ENCODE data around the gene RSPO3.
A peak's percentile ranks its signal among the peaks of the same experiment; 100 is the strongest.
"Not testable (repeated sequence)": the region's sequence is repeated elsewhere in the genome, so short reads cannot be mapped to it uniquely, and the experiment has no call there.

RSPO3 gene, protein sequence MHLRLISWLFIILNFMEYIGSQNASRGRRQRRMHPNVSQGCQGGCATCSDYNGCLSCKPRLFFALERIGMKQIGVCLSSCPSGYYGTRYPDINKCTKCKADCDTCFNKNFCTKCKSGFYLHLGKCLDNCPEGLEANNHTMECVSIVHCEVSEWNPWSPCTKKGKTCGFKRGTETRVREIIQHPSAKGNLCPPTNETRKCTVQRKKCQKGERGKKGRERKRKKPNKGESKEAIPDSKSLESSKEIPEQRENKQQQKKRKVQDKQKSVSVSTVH

DNA sequence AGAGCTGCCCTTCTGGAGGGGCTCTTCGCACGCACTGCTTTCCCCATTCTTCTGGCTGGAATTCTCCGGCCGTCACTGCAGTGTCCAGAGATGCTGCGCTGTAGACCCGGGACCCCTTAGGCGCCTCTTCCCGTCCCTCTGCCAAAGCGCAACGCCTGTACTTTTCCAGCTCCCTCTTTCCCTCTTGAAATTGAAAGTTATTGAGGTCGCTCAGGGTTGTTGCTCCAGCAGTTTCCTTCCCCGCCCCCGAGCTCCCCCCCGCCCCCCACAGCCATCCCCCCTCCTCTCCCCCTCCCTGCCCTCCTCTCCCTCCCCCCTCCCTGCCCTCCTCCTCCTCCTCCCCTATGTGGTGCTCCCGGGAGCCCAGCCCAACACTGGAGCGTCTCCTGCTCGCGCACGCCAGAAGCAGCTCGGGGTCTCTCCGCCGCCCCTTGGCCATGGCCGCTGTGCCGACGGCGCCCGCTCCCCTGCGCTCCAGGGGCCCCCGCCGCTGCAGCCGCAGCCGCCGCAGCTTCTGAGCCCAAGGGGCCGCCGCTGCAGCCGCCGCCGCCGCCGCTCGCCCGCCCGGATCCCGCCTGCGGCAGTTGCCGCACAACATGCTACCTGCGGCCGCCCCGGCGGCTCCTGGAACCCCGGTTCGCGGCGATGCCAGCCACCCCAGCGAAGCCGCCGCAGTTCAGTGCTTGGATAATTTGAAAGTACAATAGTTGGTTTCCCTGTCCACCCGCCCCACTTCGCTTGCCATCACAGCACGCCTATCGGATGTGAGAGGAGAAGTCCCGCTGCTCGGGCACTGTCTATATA, at the start of gene RSPO3:
TSS of gene RSPO3 (plus strand) at position 374 of the 804 bp plus-strand sequence. CDS start 522 bp downstream, outside the sequence.
- DNase-seq: peak in 1 of 56 donors; percentile 5

DNA sequence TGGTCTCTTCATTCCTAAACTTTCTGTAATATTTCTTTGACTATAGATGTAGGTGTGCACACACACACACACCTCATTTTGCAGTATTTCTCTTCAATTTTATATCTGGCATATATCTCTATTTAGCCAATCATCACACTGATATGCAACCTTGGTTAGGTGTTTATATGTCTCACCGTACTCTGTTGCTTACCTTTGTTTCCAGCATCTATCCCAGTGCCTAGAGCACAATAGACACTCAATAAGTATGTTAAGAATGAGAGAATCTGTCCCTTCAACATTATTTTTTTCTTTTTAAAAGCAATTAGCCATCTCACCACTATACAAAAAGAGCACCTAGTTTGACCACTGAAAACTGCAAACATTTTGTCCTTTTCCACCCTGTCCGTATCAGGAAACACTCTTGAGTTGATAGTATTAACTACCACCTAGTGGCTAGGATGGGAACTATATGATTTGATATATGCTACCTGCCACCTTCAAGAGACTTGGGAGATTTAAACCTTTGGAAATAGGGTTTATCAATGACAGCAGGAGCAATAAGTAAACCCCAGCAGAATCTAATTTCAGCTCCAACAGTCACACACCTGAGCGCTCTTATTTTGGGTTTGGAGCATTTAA, 48.7 kb upstream of the RSPO3 start:
- DNase-seq: no peak

DNA sequence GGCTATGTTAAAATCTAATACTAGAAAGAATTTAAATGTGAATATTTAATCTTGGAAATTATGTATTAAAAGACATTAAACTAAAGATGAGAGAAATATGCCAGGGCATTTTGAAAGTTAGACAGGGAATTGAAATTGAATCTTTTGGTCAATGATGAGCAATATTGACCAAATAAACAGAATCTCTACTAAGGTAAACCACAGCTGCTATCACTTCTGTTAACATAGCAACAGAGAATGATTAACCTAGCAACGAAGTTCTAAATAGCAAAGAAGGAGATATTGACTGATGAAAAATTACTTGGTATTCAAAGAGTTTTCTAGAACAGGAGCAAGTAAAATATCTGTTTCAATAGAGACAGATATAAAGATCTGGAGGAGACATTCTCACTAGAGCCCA, 45.2 kb upstream of the RSPO3 start:
- no peak for DNase-seq

DNA sequence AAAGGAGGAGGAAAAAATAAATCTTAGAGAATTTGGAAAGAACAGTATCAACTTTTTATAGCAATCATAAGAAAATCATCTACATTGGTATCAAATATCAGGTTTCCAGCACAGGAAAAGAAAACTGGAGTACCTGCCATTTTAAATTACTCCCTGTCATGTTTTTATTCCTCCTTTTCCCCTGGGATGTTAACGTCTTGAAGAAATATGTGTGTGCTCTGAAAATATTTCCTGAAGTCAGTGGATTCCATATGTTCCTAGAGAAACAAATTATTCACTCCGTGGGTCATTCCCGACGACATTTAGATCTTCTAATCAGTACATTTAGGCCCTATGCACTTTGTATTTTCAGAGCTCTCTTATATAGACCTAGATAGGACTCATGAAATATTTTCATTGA, 42.0 kb upstream of the RSPO3 start:
- no peak for DNase-seq

DNA sequence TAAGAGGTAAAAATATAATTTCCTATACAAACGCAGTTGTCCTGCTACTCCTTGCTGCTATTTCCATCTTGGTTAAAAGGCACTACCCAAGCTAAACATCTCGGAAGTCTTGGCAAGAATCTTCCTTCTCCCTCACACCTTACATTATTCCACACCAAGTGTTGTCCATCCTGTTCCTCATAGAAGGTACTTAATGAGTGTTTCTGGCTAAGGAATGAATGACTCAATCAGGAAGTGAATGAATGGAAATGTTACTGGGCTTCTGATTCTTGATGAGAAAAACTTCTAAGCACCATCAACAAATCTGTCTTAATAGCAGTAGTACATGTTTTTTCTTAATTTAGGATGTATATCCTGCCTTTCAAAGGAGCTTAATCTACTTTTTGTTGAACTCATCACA, 40.6 kb upstream of the RSPO3 start:
- no peak for DNase-seq

DNA sequence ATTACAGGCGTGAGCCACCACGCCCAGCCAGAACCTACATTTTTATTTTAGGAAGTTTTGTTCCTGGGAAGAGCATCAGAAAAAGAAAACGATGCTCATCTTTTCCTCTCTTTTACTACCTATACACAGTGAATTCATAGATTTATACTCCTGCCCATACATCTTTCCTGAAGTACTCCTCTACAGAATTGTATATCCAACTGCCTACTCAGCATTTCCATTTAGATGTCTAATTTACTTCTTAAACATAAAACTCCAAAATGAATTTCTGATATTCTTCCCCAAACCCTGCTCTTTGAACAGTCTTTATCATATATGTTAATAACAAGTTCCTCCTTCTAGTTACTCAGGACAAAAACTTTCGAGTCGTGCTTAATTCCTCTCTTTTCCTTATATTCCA, 39.8 kb upstream of the RSPO3 start:
- DNase-seq: no peak

DNA sequence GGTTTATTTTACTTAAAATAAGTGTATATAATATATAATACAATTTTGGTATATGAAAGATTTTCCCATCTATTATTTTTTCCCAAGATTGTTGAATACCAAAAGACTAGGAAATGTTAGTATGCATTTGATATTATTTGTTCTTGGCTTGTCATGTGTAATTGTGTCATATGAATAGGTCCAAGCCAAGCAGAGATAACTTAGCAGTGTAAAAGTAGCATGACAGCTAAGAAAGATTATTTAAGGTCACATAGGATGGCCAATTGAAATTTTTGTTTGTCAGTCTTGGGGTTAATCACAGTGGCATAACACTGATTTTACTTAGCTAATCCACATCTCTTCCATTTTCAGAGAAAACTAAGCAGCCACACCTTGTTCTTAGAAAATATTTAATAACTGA, 38.8 kb upstream of the RSPO3 start:
- no peak for DNase-seq

DNA sequence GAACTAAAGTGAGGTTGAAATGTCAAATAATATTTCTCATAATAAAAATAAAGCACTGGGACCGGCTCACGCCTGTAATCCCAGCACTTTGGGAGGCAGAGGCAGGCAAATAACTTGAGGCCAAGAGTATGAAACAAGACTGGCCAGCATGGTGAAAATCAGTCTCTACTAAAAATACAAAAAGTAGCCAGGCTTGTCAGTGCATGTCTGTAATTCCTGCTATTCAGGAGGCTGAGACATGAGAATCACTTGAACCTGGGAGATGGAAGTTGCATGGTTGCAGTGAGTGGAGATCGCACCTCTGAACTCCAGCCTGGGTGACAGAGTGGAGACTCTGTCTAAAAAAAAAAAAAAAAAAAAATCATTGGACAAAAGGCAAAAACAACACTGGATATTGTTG, 38.4 kb upstream of the RSPO3 start:
- no peak for DNase-seq

DNA sequence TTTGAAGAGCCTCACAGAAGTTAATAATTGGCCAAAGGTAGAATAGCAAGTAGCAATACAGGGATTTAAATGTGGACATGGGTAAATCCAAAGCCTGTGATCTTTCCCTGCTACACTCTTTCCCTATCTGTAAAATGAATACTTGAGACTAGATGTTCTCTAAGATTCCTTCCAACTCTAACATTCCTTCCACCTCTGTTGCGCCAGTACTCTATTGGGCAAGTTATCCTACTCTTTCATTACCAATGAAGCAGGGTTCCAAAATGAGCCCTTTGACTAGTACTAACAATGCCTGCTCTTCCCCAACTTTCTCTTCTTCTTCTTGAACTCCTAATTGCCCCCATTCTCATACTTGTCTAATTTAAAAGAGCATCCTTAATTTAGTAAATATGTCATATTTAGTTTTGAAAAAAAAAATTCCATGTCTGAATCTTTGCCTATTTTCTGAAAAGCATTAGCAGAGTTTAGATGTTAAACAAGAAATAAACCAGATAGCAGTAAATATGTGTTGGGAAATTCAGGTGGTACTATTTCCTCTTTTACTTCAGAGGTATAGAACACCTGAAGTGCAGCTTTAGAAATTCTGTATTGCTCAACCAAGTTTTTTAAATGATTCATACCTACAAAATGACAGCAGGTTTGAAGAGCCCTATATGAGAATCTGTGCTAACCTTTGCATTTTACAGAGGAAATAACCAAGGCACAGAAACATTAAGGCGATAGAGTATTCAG, 35.1 kb upstream of the RSPO3 start:
- DNase-seq: no peak

DNA sequence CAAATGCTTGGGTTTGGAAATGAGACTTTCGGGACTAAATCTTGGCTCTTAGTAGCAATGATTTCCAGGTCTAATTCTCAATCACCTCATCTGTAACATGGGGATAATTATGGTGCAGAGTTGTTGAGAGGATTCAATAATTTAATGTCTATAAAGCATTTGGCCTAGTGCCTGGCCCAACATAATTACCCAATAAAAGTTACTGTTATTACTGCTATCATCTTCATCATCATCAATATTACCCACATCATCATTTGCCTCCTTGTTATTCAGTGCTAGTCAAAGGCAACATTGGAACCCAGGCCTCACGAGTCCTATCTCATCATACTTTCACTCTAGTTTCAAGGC, 34.5 kb upstream of the RSPO3 start:
- no peak for DNase-seq

DNA sequence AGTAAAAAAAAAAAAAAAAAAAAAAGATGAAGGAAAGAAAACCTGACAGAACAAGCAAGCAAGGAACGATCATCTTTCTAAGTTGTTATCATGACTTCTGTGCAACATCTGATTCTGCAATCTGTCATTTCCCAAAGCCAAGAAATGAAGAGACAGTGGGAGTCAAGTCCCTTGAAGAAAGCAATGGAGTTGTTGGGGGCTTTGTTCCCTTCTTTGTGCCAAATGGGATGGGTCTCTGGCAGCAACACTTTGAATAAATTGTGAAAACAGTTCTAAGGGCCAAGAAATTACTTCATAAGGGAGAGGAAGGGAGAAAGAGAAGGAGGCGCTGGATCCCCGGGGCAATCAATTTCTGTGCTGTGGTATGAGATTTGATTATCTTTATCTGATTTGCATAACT, 33.3 kb upstream of the RSPO3 start:
- DNase-seq: no peak

DNA sequence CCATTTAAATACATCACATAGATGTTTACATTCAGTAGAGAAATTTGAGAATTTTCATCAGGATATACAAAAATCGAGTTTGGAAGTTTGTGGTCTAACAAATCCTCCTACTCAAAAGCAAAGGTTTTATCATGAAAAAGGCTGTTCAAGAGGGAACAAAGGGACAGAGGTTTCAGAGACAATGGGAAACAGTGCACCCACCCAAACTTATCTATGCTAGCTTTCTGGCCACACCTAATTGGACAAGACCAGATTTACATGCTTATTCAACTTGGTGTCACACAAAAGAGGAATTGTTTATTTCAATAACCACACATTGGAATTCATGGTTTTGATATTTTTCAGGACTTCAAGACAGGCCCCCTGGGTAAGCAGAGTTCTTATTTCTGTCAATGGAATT, 28.4 kb upstream of the RSPO3 start:
- DNase-seq: no peak

DNA sequence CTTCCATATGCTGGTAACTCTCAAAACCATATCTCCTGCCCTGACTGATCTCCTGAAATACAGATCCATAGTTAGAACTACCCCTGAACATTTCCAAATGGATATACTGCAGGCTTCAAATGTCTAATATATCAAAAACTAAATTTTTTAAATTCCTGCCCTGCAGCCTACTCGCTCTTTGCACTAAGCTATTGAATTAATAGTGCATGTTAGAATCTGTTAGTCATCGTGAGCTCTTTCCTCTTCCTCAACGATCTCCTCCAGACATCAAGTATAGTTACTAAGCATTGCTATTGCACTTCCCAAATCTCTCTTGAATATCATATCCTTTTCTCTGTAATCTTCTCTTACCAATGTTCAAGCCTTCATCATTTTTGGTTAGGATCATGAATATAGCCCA, 26.0 kb upstream of the RSPO3 start:
- DNase-seq: no peak

DNA sequence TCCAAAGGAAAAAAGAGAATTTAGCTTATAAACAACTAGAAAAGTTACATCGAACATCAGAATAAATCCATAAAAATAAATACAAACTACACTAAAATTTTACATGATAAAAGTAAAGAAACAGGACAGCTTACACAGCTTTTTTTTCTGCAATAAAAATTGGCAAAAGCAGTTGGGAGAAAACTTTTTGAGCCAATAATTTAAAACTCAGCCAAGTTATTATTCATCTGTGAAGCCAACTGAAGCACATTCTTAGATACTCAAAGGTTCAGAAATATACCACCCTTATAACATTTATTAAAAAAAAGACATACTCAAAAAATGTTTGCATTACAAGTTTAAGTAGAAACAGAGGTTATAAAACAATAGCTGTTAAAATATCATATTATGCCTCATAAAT, 23.7 kb upstream of the RSPO3 start:
- DNase-seq: no peak

DNA sequence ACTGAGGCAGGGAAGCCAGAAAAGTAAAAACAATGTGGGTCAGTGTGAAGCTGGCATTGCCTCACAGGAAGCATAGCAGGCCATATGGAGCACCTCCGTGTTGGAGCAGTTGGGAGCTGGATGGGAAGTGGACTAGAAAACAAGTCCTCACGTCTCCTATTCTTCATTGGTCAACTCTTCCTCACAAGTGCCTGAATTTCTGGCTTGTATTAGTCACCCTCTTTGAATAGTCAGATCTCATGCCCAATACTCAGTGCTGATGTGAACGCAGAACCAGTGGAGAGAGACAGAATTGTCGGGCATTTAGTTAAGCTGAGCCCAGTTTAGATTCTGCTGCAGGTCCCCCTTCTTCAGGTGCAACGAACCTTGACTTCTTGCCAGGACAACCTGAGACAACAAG, 22.3 kb upstream of the RSPO3 start:
- DNase-seq: no peak

DNA sequence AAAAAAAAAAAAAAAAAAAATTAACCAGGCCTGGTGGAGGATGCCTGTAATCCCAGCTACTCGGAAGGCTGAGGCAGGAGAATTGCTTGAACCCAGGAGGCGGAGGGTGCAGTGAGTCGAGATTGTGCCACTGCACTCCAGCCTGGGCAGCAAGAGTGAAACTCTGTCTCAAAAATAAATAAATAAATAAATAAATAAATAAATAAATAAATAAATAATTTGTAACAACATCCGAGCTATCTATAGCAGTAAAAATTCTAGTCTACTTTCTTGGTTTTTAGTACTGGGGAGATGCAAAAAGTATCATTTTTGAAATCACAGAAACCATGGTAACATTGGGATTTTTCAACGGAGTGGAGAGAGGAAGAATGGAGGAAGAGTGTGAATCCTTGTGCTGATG, 21.0 kb upstream of the RSPO3 start:
- not testable (repeated sequence) for DNase-seq

DNA sequence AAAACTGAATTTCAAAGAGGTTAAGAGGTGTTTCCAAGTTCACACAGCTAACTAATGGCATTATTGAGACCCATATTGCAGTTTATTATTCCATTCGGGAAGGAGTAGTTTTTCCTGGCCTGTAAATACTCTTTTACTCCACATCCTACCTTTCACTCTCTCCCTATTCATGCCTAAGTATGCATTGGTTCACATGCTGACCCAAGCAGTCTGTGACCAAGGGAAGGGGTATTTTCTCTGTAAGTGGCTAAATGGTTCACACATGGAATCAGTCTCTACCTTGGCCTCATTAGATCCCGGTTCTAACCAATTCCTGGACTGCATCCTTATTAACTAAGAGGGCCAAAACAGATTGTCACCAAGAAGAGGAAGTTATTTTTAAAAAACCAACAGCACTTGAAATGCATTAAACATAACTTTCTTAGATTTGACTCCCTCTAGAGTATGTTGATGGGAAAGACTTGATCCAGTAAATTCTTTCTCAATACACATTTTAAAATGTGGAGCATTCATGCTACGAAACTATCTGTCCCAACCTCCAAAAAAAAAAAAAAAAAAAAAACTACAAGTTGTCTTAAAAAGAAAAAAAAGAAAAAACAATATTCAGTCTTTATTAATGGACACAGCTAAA, 17.8 kb upstream of the RSPO3 start:
- no peak for DNase-seq

DNA sequence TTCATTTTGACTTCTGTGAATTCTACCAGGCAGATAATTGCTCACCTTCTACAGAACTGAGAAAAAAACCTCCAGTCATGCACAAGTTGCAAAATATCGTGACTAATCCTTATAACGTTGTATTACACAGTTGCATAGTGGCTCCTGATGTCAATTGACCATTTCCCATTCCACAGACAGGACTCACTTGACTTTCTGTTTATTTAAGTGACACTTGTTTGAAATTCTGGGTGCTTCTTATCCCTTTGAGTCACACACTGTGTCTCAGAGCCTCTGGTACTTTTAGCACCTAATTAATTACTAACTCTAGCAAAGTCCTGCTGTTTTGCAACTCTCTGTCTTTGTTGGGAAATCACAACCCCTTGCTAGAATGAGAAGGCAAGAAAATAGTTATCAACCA, 16.2 kb upstream of the RSPO3 start:
- no peak for DNase-seq

DNA sequence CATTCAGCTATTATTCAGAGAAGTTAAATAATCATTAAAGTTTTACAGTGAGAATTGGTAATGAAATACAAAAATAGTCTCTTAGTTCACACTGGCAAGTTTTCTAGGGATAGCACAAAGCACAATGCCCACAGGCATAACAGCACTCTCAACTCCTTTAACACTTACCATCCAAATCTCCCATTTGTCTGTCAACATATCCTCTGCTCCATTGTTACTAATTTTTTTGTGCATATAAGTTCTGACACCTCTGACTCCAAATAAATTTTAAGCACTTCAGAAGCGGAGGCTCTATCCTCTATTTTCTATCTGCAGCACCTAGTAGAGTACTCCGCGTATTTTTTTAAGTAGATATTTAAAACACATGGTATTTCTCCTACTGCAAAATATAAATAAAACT, 15.6 kb upstream of the RSPO3 start:
- DNase-seq: no peak

DNA sequence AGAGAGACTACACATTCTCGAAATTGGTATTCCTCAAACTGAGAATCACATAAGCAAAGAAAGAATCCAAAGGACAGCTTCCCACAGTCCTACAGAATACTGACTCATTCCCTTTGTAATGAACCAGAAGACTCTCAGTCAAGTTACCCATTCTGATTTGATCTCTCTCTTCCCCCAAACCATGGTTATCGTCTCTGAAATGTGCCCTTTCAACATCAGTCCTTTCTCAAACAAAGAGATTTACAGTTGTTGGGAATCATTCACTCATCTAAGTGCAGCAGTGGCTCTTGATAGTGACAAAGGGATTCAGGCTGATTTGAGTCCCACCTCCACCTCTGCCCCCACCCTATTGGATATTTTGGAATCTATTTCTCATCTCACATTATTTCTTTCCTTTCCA, 15.0 kb upstream of the RSPO3 start:
- no peak for DNase-seq

DNA sequence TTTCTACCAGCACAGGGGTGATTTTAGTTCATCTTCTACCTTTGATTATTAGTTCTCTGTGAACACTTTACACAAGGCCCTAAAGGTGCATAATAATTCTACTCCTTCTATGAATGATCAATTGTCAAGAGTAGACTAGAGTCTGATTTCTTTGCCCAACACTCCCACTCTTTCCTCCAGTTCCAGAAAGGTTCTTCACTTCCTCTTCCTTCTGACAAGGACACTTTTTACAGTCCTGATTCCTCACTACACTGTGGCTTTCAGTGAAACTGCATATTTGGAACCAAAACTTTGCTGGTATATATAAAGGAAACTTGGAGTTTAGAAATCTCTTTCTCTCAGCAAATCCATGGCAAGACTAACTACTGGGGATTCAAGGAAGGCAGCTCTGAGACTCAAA, 10.6 kb upstream of the RSPO3 start:
- DNase-seq: no peak

DNA sequence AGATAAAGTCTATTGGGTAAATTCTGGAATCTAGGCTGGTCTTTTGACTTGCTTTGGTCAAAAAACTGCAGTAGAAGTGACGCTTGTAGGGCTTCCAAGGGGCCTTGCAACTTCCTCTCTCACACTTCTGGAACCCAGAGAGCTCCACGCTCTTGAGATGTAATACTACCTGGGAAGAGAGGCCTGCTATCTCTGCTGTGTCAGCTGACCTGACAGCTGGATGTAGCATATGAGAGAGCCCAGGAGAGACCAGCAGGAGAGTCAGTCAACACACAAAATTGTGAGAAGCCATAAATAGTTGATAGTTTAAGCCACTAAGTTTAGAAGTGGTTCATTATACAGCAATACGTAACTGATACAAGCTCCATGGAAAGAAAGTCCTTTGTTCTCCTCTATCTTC, 7.8 kb upstream of the RSPO3 start:
- DNase-seq: no peak
